GM19035 (cell line): Measurements from ENCODE around the gene SMAD6.
"Not testable (repeated sequence)": the region's sequence is repeated elsewhere in the genome, so short reads cannot be mapped to it uniquely, and the experiment has no call there.

ENCODE experiments used
- ATAC-seq: cut with Tn5 transposase; IDR thresholded peaks from one replicate; pipeline ENCODE4 v1.9.1; 2021; ENCODE audit not compliant: unreplicated experiment

The SMAD6 gene

GRCh38 chr15:66820481-66821176 lies 118.6 kb downstream of the SMAD6 start:
- no peak for ATAC-seq

- ATAC-seq: no peak
Observed at GRCh38 chr15:66821307-66821706, 119.3 kb downstream of the SMAD6 start.

DNA sequence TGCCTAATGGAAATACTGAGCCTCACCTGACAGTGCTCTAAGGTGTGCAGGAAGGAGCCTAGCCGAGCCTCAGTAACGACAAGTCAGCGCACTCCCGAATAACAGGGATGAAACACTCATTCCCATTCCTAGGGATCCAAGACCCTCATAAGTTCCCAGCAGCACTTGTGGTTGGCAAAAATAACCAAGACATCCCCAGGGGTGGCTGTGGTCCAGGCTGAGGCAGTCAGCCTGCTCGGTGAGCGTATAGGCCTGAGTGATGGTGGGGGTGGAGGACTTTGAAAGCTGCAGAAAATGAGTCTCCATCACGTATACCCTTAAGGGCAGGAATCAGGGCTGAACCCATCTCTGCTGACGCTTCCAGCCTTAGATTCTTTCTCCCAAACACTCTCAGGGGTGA lies 120.1 kb downstream of the SMAD6 start:
- ATAC-seq: no peak

GRCh38 chr15:66822576-66822975 lies 120.5 kb downstream of the SMAD6 start:
- no peak for ATAC-seq

DNA sequence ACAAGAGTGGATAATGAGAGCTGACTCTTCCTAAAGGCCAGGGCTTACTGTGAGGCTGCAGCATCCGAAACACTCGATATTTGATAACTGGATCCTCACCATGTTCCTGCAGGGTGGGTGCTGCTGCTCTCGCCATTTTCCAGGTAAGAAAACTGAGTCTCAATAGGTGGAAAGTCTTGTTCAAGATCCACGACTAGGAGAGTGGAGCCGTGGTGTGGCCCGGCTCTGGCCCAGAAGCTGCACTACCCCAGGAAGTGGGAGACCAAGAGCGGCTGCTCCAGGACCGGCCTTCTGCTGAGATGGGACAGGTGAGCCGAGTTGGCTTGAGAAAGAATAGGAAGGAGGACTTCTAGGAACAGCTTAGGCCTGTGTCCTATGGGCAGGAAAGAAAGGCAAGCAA lies 121.6 kb downstream of the SMAD6 start:
- no peak for ATAC-seq

DNA sequence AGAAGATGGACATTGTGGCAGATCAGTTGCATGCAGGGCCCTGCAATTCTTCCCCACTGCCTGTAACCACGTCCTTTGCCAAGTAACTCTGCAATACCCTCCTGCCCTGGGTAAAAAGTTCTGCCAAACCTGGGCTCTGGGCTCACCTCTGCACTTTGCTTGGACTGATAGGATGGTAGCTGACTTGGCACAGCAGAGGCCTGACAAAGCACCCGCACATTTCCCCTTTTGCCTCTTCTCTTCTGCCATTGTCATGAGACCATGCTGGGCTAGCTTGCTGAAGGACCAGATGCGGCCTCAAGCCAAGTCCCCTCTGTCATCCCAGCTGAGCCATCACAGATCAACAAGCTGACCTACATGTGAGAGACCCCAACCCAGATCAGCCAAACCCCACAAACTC lies 122.4 kb downstream of the SMAD6 start:
- no peak for ATAC-seq

DNA sequence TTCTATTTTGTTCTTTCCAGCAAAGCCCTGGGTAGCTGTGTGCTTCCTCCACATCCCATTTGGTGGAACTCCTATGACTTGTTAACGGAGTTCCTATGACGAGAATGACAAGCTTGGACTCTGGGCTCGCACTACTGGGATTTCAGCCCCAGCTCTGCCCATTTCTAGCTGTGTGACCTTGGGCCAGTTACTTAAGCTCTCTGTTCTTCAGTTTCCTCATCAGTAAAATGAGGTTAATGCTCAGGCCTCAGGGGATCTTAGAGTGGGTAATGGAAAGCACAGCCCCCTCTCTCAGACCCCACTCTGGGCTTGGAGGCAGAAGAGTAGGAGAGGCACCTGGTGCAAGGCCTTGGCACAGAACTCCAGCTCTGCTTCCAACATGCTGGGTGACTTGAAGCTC lies 123.1 kb downstream of the SMAD6 start:
- ATAC-seq: no peak

GRCh38 chr15:66825731-66826130 lies 123.7 kb downstream of the SMAD6 start:
- ATAC-seq: no peak

GRCh38 chr15:66826507-66826906 lies 124.5 kb downstream of the SMAD6 start:
- no peak for ATAC-seq

- no peak for ATAC-seq
Observed at GRCh38 chr15:66827039-66827697, 125.1 kb downstream of the SMAD6 start.

GRCh38 chr15:66827698-66828055 lies 125.6 kb downstream of the SMAD6 start:
- ATAC-seq: no peak

DNA sequence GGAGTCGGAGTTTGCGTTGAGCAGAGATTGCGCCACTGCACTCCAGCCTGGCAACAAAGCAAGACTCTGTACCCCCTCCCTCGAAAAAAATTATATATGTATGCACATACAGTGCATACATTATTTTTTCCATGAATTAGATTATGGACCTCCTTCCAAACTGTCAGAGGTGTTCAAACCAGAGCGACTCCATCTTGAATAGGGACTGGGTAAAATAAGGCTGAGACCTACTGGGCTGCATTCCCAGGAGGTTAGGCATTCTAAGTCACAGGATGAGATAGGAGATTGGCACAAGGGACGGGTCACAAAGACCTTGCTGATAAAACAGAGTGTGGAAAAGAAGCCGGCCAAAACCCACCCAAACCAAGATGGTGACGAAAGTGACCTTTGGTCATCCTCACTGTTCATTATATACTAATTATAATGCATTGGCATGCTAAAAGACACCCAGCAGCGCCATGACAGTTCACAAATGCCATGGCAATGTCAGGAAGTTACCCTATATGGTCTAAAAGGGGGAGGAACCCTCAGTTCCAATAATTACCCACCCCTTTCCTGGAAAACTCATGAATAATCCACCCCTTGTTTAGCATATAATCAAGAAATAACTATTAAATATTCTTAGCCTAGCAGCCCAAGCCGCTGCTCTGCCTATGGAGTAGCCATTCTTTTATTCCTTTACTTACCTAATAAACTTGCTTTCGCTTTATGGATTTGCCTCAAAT lies 126.9 kb downstream of the SMAD6 start:
- not testable (repeated sequence) for ATAC-seq

DNA sequence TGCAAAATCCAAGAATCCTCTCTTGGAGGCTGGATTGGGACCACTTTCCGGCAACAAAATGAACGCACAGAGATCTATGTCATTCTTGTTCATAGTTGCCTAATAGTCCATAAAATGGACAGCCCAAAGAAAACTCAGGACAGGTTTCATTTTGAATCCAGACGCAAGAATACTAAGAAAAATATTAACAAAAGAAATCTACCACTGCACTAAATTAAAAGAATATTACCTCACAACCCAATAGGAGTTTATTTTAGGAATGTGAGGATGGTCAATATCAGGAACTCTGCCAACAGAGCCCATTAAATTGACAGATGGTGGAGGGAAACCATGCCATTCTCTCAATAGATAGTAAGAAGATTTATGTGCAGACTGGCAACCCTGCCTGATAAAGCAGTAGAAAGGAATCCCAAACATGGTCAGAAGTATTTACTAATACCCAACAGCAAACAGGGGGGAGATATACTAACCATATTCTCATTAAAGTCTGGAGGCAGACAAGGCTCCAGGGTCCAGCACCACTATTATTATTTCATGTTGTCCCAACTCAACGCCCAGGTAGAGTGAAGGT lies 127.6 kb downstream of the SMAD6 start:
- no peak for ATAC-seq

DNA sequence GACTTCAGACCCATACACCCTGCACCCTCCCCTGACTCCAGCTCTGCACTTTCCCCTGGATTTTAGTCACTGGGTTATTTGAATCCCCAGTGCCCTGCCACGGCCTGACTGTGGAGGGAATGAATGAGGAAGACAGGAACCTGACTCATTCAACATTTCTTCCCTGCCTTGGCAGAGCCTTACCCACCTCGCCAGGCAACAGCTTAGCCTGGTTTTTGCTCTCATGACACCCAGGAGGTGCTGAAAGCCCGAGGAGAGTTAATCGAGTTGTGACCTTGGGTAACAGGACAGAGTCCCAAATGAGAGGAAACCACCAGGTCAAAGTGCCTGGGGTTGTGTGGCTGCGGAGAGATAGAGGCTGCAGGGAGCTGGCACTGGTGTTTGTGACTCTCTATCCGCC lies 128.3 kb downstream of the SMAD6 start:
- no peak for ATAC-seq

DNA sequence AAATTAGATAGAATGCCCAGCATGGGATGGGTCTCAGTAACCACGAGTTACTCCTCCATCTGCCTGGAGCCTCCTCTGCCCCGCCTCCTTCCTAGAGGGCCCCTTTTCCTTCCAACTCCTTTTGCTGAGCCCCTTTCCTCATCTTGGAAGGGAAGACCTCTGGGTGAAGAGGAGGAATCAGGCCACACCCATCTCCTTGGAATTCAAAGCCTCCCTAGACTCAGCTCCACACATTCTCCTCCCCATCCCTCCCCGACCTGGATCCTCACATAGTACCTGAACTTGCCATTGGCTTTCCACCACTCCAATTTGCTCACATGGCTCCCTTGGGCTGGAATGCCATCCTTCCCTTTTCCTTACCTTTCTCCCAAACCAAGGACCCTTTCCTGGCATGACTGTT lies 128.8 kb downstream of the SMAD6 start:
- no peak for ATAC-seq

DNA sequence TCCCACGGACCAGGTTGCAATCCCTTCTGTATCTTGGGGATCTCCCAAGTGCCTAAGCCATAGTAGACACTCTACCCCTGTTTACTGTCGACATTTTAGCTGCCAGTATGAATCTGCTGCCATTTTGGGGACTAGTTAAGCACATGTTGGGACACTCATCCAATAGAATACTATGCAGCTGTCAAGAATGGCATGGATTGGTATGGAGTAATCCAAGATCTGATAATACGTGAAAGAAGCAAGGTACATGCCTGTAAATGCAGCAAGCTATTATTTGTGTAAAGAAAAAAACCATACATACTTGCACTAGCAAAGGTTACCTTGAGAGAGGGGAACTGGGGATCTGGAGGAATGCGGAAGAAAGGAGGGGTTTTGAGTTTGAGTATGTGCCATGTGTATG lies 129.3 kb downstream of the SMAD6 start:
- no peak for ATAC-seq

GRCh38 chr15:66831801-66832390 lies 129.9 kb downstream of the SMAD6 start:
- ATAC-seq: no peak
